ENCODE measurements around the gene EME2. TPM values are rescaled to one million over a fixed set of nuclear protein-coding genes. Genes with fewer than 3 reads are reported as not detected.

EME2 gene
- total RNA-seq, 4 donors from 2014 or later, result 12.8 to 31.8 (median 22.0) TPM

GRCh38 chr16:1812732-1813163 lies 40.1 kb downstream of the EME2 start:
- intact Hi-C loops (cut with DNase I), result no loop called here
- no peaks in the 10 kb centered on the region for H3K4me1 ChIP-seq
- TF ChIP-seq CTCF (IDR thresholded peaks at IDR 0.05) (peak in 3 of 6 experiments; percentile 26 to 35 (median 33)), POLR2A (IDR thresholded peaks at IDR 0.05) (no peak)
- WGBS, 2 donors, result 33 to 43% methylated on average over 17 of the region's 17 CpGs
- DNase-seq, result peak; percentile 57 to 59
- H3K27me3 ChIP-seq, result no peaks in the 10 kb centered on the region
- H3K9me3 ChIP-seq, result no peaks in the 10 kb centered on the region
- peaks cover 28 to 41% of the 10 kb centered on the region in 2 donors for H3K36me3 ChIP-seq
- H3K4me3 ChIP-seq (replicated peaks in 1 of 3), result no peak overlapping the region
- no peak overlapping the region for H3K27ac ChIP-seq

- no peaks in the 10 kb centered on the region for H3K4me1 ChIP-seq
- WGBS, 2 donors, result 95 to 98% methylated on average over 11 of the region's 11 CpGs
- H3K36me3 ChIP-seq, result peaks cover 19 to 42% of the 10 kb centered on the region in 2 donors
- no peak for DNase-seq
- intact Hi-C loops (cut with DNase I), result no loop called here
- H3K9me3 ChIP-seq, result no peaks in the 10 kb centered on the region
- H3K4me3 ChIP-seq (replicated peaks in 1 of 3), result no peak overlapping the region
- no peak overlapping the region for H3K27ac ChIP-seq
- TF ChIP-seq CTCF (IDR thresholded peaks at IDR 0.05) (no peak), POLR2A (IDR thresholded peaks at IDR 0.05) (no peak)
- no peaks in the 10 kb centered on the region for H3K27me3 ChIP-seq
Observed at GRCh38 chr16:1815461-1815860, 42.9 kb downstream of the EME2 start.

- Histone ChIP-seq H3K27me3 (no peaks in the 10 kb centered on the region), H3K36me3 (peaks cover 26 to 50% of the 10 kb centered on the region in 2 donors), H3K4me1 (no peaks in the 10 kb centered on the region), H3K4me3 (replicated peaks in 1 of 3) (no peak overlapping the region), H3K27ac (no peak overlapping the region), H3K9me3 (no peaks in the 10 kb centered on the region)
- DNase-seq, result no peak
- intact Hi-C loops (cut with DNase I), result no loop called here
- TF ChIP-seq POLR2A (IDR thresholded peaks at IDR 0.05) (no peak), CTCF (IDR thresholded peaks at IDR 0.05) (no peak)
- WGBS, 2 donors, result 93 to 96% methylated on average over 23 to 39 of the region's 40 CpGs
Observed at GRCh38 chr16:1816396-1817275, 44.0 kb downstream of the EME2 start.

- no peaks in the 10 kb centered on the region for H3K4me1 ChIP-seq
- intact Hi-C loops (cut with DNase I), result no loop called here
- WGBS, 2 donors, result 89 to 91% methylated on average over 8 to 9 of the region's 9 CpGs
- no peak overlapping the region for H3K27ac ChIP-seq
- H3K9me3 ChIP-seq, result no peaks in the 10 kb centered on the region
- TF ChIP-seq POLR2A (IDR thresholded peaks at IDR 0.05) (no peak), CTCF (IDR thresholded peaks at IDR 0.05) (no peak)
- no peak overlapping the region for H3K4me3 ChIP-seq (replicated peaks in 1 of 3)
- H3K27me3 ChIP-seq, result no peaks in the 10 kb centered on the region
- no peak for DNase-seq
- peaks cover 30 to 50% of the 10 kb centered on the region in 2 donors for H3K36me3 ChIP-seq
Observed at GRCh38 chr16:1817276-1817589, 44.6 kb downstream of the EME2 start.

GRCh38 chr16:1817716-1818115 lies 45.1 kb downstream of the EME2 start:
- H3K27me3 ChIP-seq, result no peaks in the 10 kb centered on the region
- peaks cover 34 to 53% of the 10 kb centered on the region in 2 donors for H3K36me3 ChIP-seq
- WGBS, 2 donors, result 92% methylated on average over 15 to 16 of the region's 17 CpGs
- H3K9me3 ChIP-seq, result no peaks in the 10 kb centered on the region
- TF ChIP-seq POLR2A (IDR thresholded peaks at IDR 0.05) (no peak), CTCF (IDR thresholded peaks at IDR 0.05) (no peak)
- H3K4me3 ChIP-seq (replicated peaks in 1 of 3), result no peak overlapping the region
- no peak for DNase-seq
- no peak overlapping the region for H3K27ac ChIP-seq
- no peaks in the 10 kb centered on the region for H3K4me1 ChIP-seq
- intact Hi-C loops (cut with DNase I), result no loop called here

Measured in thyroid gland (tissue), 4 donors.